ENCODE data around the gene CADM1.

DNA sequence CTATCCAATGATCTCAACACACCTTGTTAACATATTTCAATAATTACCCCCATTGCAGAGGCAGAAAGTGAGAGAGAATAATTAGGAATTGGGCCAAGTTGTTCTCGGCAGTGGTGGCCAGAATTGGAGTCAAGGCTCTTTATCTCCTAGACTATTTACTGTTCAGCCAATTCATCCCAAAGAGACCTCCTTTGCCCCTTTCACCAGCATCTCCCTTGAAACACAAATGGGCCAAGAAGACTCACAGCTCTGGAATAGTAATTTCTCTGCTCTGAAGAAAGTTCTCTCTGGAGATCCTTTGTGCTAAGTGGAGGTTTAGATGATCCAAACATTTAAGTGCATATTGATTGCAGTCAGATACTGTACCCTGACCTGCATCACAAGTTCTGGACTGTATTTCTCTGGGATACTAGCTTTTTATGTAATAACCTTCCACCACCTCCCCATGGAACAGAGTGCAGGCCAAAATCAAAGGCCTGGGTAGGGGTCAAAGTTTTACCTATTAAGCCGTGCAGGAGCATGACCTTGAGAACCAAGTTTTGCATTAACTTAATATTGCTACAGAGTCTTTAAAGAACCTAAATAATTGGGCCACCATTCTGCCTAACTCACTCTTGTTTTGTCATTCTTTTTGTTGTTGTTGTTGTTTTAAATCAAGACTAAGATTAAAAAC, 19.6 kb upstream of the CADM1 start:
- TF ChIP-seq POLR2AphosphoS5 (IDR thresholded peaks at IDR 0.05; ENCODE audit: borderline replicate concordance, low read depth, low read length): no peak
- TF ChIP-seq EZH2 (IDR thresholded peaks at IDR 0.05): no peak
- TF ChIP-seq FOXP2 (optimal IDR thresholded peaks at IDR 0.05; ENCODE audit: control extremely low read depth, extremely low read length, insufficient read depth): no peak

Data from SK-N-MC (cell line).